GM12878 (cell line): ENCODE data around the gene ACAP1.

Experiments
- ASH2L ChIP-seq: fragments of 300-600, 200-600 bp; sonication (generic); IDR thresholded peaks from 2 replicates; pipeline ENCODE4 v1.6.1; 2017; ENCODE audit warnings: low read depth, mild to moderate bottlenecking, borderline replicate concordance
- CTCF ChIP-seq, 3 experiments: IDR thresholded peaks in 2 of 3; conservative IDR thresholded peaks in 1 of 3; 2 replicates each; pipeline ENCODE4 v1.5.1; 2011; ENCODE audit warnings: low read depth in 3 of 3, low read length in 3 of 3, mild to moderate bottlenecking in 3 of 3, control low read depth in 2 of 3, moderate library complexity in 2 of 3, inconsistent platforms in 1 of 3, mixed read lengths in 1 of 3; ENCODE audit not compliant: control insufficient read depth in 2 of 3, insufficient read depth in 1 of 3; ENCODE audit errors: extremely low read depth in 1 of 3
- HDAC6 ChIP-seq: fragments of 200-600 bp; sonication (generic); IDR thresholded peaks from one replicate; pipeline ENCODE4 v1.8.0; 2017; ENCODE audit warnings: antibody characterized with exemption; ENCODE audit not compliant: unreplicated experiment
- NFYB ChIP-seq: IDR thresholded peaks from 2 replicates; pipeline ENCODE4 v1.6.1; 2011; ENCODE audit warnings: low read depth, mild to moderate bottlenecking, low read length, improper control_type of control experiment, moderate library complexity; ENCODE audit not compliant: insufficient read depth
- RAD21 ChIP-seq: IDR thresholded peaks from 2 replicates; pipeline ENCODE4 v1.6.1; 2011; ENCODE audit warnings: mild to moderate bottlenecking, low read depth, low read length, moderate library complexity; ENCODE audit not compliant: insufficient read depth
- RFX5 ChIP-seq: IDR thresholded peaks from 2 replicates; pipeline ENCODE4 v1.6.1; 2011; ENCODE audit warnings: low read depth, low read length, improper control_type of control experiment

GRCh38 chr17:7352910-7353635 lies 16.7 kb downstream of the ACAP1 start:
- TF ChIP-seq RFX5 = no peak
- TF ChIP-seq CTCF (IDR thresholded peaks at IDR 0.05 in 2 of 3, conservative IDR thresholded peaks at IDR 0.05 in 1 of 3; ENCODE audit: control insufficient read depth in 2 of 3, extremely low read depth in 1 of 3, insufficient read depth in 1 of 3, low read depth in 3 of 3, low read length in 3 of 3) = no peak
- no peak for TF ChIP-seq ASH2L
- no peak for TF ChIP-seq NFYB
- no peak for TF ChIP-seq RAD21
- TF ChIP-seq HDAC6 = no peak
